Keratinocyte (primary cell): ENCODE results near the gene KLHL29. TPM values are rescaled to one million over a fixed set of nuclear protein-coding genes. Genes with fewer than 3 reads are reported as not detected.

Source experiments
- DNase-seq: peaks from one replicate; pipeline ENCODE4 v3.0.0-alpha.2; 2011; ENCODE audit warnings: low read depth, missing footprints, low spot score
- FAIRE-seq: peaks from 2 replicates; lab custom pipeline; 2011; peaks lifted over from hg19 to GRCh38; lab: Jason Lieb, UNC
- H2AFZ ChIP-seq: 2 replicates; pipeline ENCODE4 v1.6.0; 2012; ENCODE audit warnings: low read length, control low read depth, inconsistent platforms; ENCODE audit not compliant: control insufficient read depth
- H3K27ac ChIP-seq: 2 replicates; pipeline ENCODE4 v1.5.1; 2011; ENCODE audit warnings: low read length; ENCODE audit not compliant: control insufficient read depth, insufficient read depth
- H3K27me3 ChIP-seq: 3 replicates; pipeline ENCODE4 v1.6.0; 2011; ENCODE audit warnings: low read length; ENCODE audit not compliant: control insufficient read depth, insufficient read depth; ENCODE audit errors: extremely low read depth
- H3K36me3 ChIP-seq, 2 experiments: 2 replicates in 1 of 2; 3 replicates in 1 of 2; pipeline ENCODE4 v1.5.1; 2011; ENCODE audit warnings: low read length in 2 of 2, mild to moderate bottlenecking in 1 of 2; ENCODE audit not compliant: control insufficient read depth in 2 of 2, insufficient read depth in 2 of 2; ENCODE audit errors: extremely low read depth in 1 of 2
- H3K4me1 ChIP-seq: 3 replicates; pipeline ENCODE4 v1.5.1; 2011; ENCODE audit warnings: low read length; ENCODE audit not compliant: control insufficient read depth, insufficient read depth; ENCODE audit errors: extremely low read depth
- H3K4me2 ChIP-seq: 3 replicates; pipeline ENCODE4 v1.6.0; 2011; ENCODE audit warnings: low read depth, low read length; ENCODE audit not compliant: control insufficient read depth, insufficient read depth; ENCODE audit errors: extremely low read depth
- H3K4me3 ChIP-seq, 3 experiments: fragments of 200-600 bp in 1 of 3; sonication (generic) in 1 of 3; 2 replicates in 2 of 3; 3 replicates in 1 of 3; pipeline ENCODE4 v1.5.1; 2011 to 2016; ENCODE audit warnings: low read length in 3 of 3, mild to moderate bottlenecking in 3 of 3, control low read depth in 2 of 3, inconsistent platforms in 1 of 3, low read depth in 1 of 3, mixed read lengths in 1 of 3, mixed run types in 1 of 3, moderate library complexity in 1 of 3; ENCODE audit not compliant: control insufficient read depth in 2 of 3, insufficient read depth in 2 of 3; ENCODE audit errors: extremely low read depth in 1 of 3
- H3K79me2 ChIP-seq: 2 replicates; pipeline ENCODE4 v1.6.0; 2012; ENCODE audit warnings: low read length; ENCODE audit not compliant: control insufficient read depth, insufficient read depth
- H3K9ac ChIP-seq: 3 replicates; pipeline ENCODE4 v1.6.0; 2011; ENCODE audit warnings: low read length; ENCODE audit not compliant: control insufficient read depth, insufficient read depth; ENCODE audit errors: extremely low read depth
- H3K9me1 ChIP-seq: 3 replicates; pipeline ENCODE4 v1.6.0; 2011; ENCODE audit warnings: low read length; ENCODE audit not compliant: control insufficient read depth, insufficient read depth; ENCODE audit errors: extremely low read depth
- H3K9me3 ChIP-seq: 2 replicates; pipeline ENCODE4 v1.5.1; 2012; ENCODE audit warnings: low read depth, low read length; ENCODE audit not compliant: control insufficient read depth
- H4K20me1 ChIP-seq: 3 replicates; pipeline ENCODE4 v1.6.0; 2011; ENCODE audit warnings: low read length; ENCODE audit not compliant: control insufficient read depth, insufficient read depth; ENCODE audit errors: extremely low read depth
- EZH2 ChIP-seq: IDR thresholded peaks from one replicate; pipeline ENCODE4 v1.6.1; 2012; ENCODE audit warnings: inconsistent platforms, mild to moderate bottlenecking, low read length, moderate library complexity
- dilution Hi-C: fragments of 300-500 bp; cut with MboI; formaldehyde crosslinking; loops from one replicate; pipeline ENCODE4 v1.7.0; 2020; ENCODE audit warnings: low sequenced_read_pairs; ENCODE audit not compliant: extremely low pct_ligation_motif_present
- polyA plus RNA-seq, 5 experiments: library from polyadenylated mRNA; depleted of rRNA in 3 of 5; stranded (reverse) in 3 of 5; stranded (forward) in 1 of 5; unstranded in 1 of 5; fragments of >200 nt; gene quantifications; 1 replicate in 1 of 5; 2 replicates in 3 of 5; 3 replicates in 1 of 5; pipeline versions ENCODE4 v1.2.1 to v1.2.3, GENCODE V29; 2011 to 2012; ENCODE audit warnings: missing spikeins in 2 of 5, low read depth in 1 of 5, low replicate concordance in 1 of 5
- TF ChIP-seq, protein P1 (sequence below), 3 experiments: IDR thresholded peaks in 1 of 3; conservative IDR thresholded peaks in 1 of 3; optimal IDR thresholded peaks in 1 of 3; 2 replicates in 2 of 3; 3 replicates in 1 of 3; pipeline versions ENCODE3 to v1.5.1; 2011; ENCODE audit warnings: low read length in 3 of 3, mild to moderate bottlenecking in 3 of 3, moderate library complexity in 2 of 3, control low read depth in 1 of 3, inconsistent platforms in 1 of 3; ENCODE audit not compliant: insufficient read depth in 2 of 3; ENCODE audit errors: extremely low read depth in 1 of 3

The KLHL29 gene
- polyA plus RNA-seq, 1 donor (not counting 4 experiments of a cell fraction or from before 2014, with no cell fraction given) = 4.7 TPM

DNA sequence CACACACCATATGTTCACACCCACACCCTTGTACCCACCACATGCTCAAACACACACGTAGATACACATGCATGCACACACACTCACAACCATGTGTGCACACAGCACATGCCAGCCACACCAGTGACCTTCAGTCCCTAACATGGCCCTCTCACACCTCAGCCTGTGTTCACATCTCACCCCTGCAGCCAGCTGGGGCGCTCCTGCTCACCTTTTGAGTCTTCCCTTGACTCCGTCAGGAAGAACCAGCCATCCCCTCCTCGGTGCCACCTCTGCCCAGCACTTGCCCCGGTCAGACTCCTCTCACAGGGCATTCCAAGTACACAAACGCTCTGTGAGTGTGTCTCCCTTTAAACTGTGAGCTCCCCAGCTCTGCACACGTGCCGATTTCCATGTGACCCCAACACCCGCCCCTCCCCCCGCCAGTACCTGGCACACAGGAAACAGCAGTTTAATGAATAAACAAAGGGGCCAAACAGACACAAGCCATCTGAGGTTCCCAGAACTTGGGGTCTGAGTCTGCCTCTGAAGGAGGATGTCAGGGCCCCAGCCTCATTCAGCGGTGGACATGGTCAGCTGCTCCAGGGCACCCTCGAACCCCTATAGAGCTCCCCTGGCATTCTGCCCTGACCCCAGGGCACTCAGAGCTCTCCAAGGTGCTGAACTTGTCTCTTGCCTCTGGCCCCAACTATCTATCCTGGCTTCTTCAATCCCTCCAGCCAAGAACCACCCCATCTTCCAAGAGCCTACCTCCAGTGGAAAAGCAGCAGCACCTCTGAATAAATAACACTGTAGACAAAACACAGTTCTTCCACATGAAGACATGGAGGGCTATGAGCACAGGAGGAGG is 289.1 kb downstream of the KLHL29 start:
- no peak for FAIRE-seq
- dilution Hi-C loops = no loop called here
- H3K4me1 ChIP-seq = peaks cover 16% of the 10 kb centered on the region
- H2AFZ ChIP-seq = no peak overlapping the region
- no peaks in the 10 kb centered on the region for H3K9me3 ChIP-seq
- H3K4me3 ChIP-seq = no peak overlapping the region
- no peaks in the 10 kb centered on the region for H3K36me3 ChIP-seq
- no peak for DNase-seq
- no peaks in the 10 kb centered on the region for H4K20me1 ChIP-seq
- no peak overlapping the region for H3K27ac ChIP-seq
- no peak for TF ChIP-seq EZH2
- TF ChIP-seq, protein P1, sequence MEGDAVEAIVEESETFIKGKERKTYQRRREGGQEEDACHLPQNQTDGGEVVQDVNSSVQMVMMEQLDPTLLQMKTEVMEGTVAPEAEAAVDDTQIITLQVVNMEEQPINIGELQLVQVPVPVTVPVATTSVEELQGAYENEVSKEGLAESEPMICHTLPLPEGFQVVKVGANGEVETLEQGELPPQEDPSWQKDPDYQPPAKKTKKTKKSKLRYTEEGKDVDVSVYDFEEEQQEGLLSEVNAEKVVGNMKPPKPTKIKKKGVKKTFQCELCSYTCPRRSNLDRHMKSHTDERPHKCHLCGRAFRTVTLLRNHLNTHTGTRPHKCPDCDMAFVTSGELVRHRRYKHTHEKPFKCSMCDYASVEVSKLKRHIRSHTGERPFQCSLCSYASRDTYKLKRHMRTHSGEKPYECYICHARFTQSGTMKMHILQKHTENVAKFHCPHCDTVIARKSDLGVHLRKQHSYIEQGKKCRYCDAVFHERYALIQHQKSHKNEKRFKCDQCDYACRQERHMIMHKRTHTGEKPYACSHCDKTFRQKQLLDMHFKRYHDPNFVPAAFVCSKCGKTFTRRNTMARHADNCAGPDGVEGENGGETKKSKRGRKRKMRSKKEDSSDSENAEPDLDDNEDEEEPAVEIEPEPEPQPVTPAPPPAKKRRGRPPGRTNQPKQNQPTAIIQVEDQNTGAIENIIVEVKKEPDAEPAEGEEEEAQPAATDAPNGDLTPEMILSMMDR (optimal IDR thresholded peaks at IDR 0.05 in 1 of 3, IDR thresholded peaks at IDR 0.05 in 1 of 3, conservative IDR thresholded peaks at IDR 0.05 in 1 of 3; ENCODE audit: extremely low read depth in 1 of 3, insufficient read depth in 2 of 3, low read length in 3 of 3) = no peak
- no peaks in the 10 kb centered on the region for H3K9me1 ChIP-seq
- no peak overlapping the region for H3K4me2 ChIP-seq
- no peak overlapping the region for H3K9ac ChIP-seq
- no peaks in the 10 kb centered on the region for H3K79me2 ChIP-seq
- no peaks in the 10 kb centered on the region for H3K27me3 ChIP-seq

DNA sequence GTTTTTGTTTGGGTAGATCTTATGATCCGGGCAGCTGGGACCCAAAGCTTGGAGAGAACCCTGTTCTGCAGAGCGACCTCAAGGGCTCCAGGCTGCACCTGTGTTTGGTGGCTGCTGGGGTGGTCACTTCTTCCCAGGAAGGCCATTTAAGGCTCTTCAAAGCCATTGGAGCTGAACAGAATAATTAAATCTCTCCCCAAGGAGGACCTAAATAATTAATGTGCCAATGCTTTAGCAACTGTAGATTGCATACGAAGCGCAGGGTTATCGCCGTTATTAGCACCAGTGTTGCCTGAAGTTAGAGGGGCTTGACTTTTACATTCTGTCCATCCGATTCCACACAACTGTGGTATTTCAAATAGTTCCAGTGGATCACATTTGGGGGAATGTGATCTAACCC is 290.5 kb downstream of the KLHL29 start:
- Histone ChIP-seq H3K4me1 (peaks cover 1% of the 10 kb centered on the region), H3K4me3 (no peak overlapping the region), H3K9me1 (no peaks in the 10 kb centered on the region), H3K9ac (no peak overlapping the region), H3K9me3 (no peaks in the 10 kb centered on the region), H3K36me3 (no peaks in the 10 kb centered on the region), H2AFZ (no peak overlapping the region), H3K4me2 (no peak overlapping the region), H3K27me3 (no peaks in the 10 kb centered on the region), H3K79me2 (no peaks in the 10 kb centered on the region), H4K20me1 (no peaks in the 10 kb centered on the region), H3K27ac (no peak overlapping the region)
- TF ChIP-seq EZH2 = no peak
- TF ChIP-seq, protein P1 (optimal IDR thresholded peaks at IDR 0.05 in 1 of 3, IDR thresholded peaks at IDR 0.05 in 1 of 3, conservative IDR thresholded peaks at IDR 0.05 in 1 of 3; ENCODE audit: extremely low read depth in 1 of 3, insufficient read depth in 2 of 3, low read length in 3 of 3) = no peak
- DNase-seq (no peak), FAIRE-seq (no peak)
- dilution Hi-C loops = no loop called here
